OCI-LY7 (cell line): Measurements from ENCODE around the gene SIRT5.

Source experiments
- EZH2phosphoT487 ChIP-seq: fragments of 200-600 bp; sonication (generic); IDR thresholded peaks from 2 replicates; pipeline ENCODE4 v1.6.1; 2018; ENCODE audit warnings: low read depth, borderline replicate concordance, mild to moderate bottlenecking, mixed run types, antibody characterized with exemption, low read length, moderate library complexity, mixed read lengths
- TF ChIP-seq, protein P1 (sequence below): fragments of 200-600 bp; sonication (generic); conservative IDR thresholded peaks from 2 replicates; pipeline ENCODE4 v1.5.1; 2014; ENCODE audit warnings: mild to moderate bottlenecking, antibody characterized with exemption, low read length, moderate library complexity, mixed read lengths

DNA sequence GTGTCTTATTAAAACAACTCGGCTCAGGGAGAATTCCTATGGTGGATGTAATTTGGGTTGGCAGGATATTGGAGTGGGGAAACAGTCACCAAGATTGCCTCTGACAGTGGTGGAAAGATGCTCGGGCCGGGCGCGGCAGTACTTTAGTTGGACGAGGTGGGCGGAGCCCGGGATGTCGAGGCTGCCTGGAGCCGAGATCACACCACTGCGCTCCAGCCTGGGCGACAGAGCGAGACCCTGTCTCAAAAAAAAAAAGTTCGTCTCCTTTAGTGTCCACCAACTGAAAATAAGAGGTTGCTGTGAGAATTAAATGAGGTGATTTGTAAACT is 41.4 kb downstream of the SIRT5 start:
- TF ChIP-seq, protein P1, sequence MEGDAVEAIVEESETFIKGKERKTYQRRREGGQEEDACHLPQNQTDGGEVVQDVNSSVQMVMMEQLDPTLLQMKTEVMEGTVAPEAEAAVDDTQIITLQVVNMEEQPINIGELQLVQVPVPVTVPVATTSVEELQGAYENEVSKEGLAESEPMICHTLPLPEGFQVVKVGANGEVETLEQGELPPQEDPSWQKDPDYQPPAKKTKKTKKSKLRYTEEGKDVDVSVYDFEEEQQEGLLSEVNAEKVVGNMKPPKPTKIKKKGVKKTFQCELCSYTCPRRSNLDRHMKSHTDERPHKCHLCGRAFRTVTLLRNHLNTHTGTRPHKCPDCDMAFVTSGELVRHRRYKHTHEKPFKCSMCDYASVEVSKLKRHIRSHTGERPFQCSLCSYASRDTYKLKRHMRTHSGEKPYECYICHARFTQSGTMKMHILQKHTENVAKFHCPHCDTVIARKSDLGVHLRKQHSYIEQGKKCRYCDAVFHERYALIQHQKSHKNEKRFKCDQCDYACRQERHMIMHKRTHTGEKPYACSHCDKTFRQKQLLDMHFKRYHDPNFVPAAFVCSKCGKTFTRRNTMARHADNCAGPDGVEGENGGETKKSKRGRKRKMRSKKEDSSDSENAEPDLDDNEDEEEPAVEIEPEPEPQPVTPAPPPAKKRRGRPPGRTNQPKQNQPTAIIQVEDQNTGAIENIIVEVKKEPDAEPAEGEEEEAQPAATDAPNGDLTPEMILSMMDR = no peak
- TF ChIP-seq EZH2phosphoT487 = no peak
